ENCODE measurements around the gene KCTD21. TPM values are rescaled to one million over a fixed set of nuclear protein-coding genes. Genes with fewer than 3 reads are reported as not detected.

Gene KCTD21
- total RNA-seq, 2 donors from 2014 or later, result 7.5 to 9.2 TPM

DNA sequence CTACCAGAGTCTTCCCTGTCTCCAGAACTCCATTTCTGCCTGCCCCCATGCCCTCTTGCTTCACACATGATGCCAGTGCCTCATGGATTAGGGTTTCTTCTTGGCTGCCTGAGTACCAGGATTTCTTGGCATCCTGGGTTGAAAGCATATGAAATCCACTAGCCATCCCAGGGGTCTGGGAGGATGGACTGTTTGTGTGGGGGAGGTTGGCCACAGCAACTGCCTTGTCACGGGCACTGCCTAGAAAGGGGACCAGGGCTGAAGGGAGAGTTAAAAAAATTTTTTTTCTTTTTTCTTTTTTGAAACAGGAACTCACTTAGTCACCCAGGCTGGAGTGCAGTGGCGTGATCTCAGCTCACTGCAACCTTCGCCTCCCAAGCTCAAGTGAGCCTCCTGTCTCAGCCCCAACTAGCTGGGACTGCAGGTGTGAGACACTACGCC, 4.5 kb upstream of the KCTD21 start:
- DNase-seq, result no peak
- Histone ChIP-seq H3K27me3 (no peaks in the 10 kb centered on the region), H3K27ac (no peak overlapping the region), H3K4me3 (no peak overlapping the region), H3K9ac (ENCODE audit: low read depth in 2 of 2, low read length in 2 of 2) (no peak overlapping the region), H3K9me3 (no peaks in the 10 kb centered on the region), H3K4me1 (no peaks in the 10 kb centered on the region), H3K36me3 (no peaks in the 10 kb centered on the region)
- TF ChIP-seq, protein P1, sequence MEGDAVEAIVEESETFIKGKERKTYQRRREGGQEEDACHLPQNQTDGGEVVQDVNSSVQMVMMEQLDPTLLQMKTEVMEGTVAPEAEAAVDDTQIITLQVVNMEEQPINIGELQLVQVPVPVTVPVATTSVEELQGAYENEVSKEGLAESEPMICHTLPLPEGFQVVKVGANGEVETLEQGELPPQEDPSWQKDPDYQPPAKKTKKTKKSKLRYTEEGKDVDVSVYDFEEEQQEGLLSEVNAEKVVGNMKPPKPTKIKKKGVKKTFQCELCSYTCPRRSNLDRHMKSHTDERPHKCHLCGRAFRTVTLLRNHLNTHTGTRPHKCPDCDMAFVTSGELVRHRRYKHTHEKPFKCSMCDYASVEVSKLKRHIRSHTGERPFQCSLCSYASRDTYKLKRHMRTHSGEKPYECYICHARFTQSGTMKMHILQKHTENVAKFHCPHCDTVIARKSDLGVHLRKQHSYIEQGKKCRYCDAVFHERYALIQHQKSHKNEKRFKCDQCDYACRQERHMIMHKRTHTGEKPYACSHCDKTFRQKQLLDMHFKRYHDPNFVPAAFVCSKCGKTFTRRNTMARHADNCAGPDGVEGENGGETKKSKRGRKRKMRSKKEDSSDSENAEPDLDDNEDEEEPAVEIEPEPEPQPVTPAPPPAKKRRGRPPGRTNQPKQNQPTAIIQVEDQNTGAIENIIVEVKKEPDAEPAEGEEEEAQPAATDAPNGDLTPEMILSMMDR (IDR thresholded peaks at IDR 0.05), result no peak
- intact Hi-C loops (cut with DNase I), result no loop called here

DNA sequence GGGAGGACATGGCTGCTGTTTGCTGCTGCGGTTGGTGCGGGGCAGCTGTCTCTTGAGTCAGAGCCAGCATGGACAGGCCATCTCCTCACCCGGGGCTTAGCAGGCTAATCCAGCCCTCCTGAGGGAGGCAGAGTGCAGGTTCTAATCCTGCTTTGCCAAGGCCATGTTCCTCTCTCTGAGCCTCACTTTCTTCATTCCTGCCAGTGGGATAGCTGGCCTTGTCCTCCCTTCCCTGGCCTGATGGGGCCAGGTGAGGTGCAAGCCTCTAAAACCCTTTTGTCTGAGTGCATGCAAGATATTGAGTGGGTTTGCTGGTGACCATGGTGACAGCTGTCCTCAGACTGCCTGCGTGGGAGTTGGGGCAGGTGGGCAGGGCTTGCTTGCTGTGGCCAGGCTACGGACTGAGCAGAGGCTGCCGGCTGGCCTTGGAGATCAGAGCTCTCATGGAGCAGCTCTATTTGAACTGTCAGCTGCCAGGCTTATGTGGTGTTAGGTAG, 3.8 kb upstream of the KCTD21 start:
- Histone ChIP-seq H3K36me3 (no peaks in the 10 kb centered on the region), H3K4me1 (no peaks in the 10 kb centered on the region), H3K9me3 (no peaks in the 10 kb centered on the region), H3K9ac (ENCODE audit: low read depth in 2 of 2, low read length in 2 of 2) (no peak overlapping the region), H3K4me3 (no peak overlapping the region), H3K27me3 (no peaks in the 10 kb centered on the region), H3K27ac (no peak overlapping the region)
- intact Hi-C loops (cut with DNase I), result no loop called here
- no peak for DNase-seq
- TF ChIP-seq, protein P1 (IDR thresholded peaks at IDR 0.05), result no peak

DNA sequence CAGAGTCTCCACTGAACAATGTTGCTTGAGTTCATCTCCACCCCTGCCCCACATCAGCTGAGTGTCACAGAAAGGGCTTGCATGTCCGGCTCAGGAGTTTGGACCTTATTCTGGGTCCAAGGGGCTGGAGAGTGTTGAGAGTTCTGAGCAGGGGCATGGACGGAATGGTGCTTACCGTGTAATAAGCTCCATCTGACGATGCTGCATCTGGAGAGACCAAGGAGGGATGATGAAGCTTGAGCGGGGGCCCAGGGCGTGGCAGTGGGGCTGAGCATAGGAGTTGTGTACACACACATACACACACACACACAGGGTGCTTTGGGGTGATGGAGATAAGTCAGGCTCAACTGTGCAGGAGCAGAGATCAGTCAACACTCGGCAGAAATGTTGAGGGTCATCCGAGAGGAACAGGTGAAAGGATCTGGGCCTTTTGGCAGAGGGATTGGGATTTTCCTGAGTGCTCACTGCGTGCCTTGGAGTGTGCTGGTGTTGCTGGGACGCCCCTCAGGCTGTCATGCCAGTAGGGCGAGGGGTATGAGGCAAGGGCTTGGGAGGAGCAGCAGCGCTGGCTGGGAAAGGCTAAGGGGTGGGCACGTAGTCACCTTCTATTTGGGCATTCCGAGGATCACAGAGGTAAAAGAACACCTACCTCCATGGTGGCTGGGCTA, 2.6 kb upstream of the KCTD21 start:
- no peaks in the 10 kb centered on the region for H3K27me3 ChIP-seq
- no peaks in the 10 kb centered on the region for H3K9me3 ChIP-seq
- TF ChIP-seq, protein P1 (IDR thresholded peaks at IDR 0.05), result no peak
- H3K36me3 ChIP-seq, result no peaks in the 10 kb centered on the region
- H3K27ac ChIP-seq, result no peak overlapping the region
- H3K9ac ChIP-seq (ENCODE audit: low read depth in 2 of 2, low read length in 2 of 2), result no peak overlapping the region
- no peak overlapping the region for H3K4me3 ChIP-seq
- no peak for DNase-seq
- intact Hi-C loops (cut with DNase I), result no loop called here
- H3K4me1 ChIP-seq, result no peaks in the 10 kb centered on the region

DNA sequence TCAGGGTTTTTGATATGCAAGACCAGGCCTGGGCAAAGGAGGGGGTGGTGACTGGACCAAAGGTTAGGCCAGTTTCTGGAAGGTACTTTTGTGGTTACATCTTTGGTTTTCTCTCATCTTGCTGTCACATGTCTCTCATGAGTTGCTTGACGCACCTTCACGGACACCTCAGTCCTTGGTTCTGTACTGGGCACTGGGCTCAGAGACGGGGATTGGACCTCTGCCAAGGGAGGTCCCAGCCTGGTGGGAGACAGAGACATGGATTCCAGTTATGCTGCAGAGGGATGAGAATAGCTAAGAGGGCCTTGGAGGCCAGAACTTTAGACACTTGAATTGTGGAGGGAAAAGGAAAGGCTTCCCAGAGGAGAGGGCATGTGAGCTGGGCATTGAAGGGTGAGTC, 1.9 kb upstream of the KCTD21 start:
- intact Hi-C loops (cut with DNase I), result no loop called here
- no peak for DNase-seq
- no peaks in the 10 kb centered on the region for H3K9me3 ChIP-seq
- TF ChIP-seq, protein P1 (IDR thresholded peaks at IDR 0.05), result no peak
- no peak overlapping the region for H3K27ac ChIP-seq
- no peaks in the 10 kb centered on the region for H3K4me1 ChIP-seq
- H3K36me3 ChIP-seq, result no peaks in the 10 kb centered on the region
- no peak overlapping the region for H3K9ac ChIP-seq (ENCODE audit: low read depth in 2 of 2, low read length in 2 of 2)
- no peaks in the 10 kb centered on the region for H3K27me3 ChIP-seq
- H3K4me3 ChIP-seq, result no peak overlapping the region

DNA sequence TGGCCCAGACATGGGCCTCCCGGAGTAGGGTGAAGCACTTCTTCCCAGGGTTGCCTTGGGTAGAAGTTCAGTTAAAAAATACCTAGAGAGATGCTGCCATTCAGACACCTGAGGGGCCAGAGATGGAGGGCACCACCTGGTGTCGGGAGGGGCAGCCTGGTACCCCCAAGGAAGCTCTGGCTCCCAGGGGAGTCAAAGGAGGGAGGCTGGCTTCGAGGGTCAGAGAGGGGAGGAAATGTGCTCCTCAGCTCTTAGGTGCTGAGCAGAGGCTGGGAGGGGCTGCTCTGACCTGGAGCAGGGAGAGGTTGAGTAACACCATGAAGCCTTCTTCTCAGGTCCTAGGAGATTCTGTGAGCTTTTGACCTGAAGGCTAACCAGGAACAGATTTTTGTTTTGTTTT, 1.4 kb upstream of the KCTD21 start:
- TF ChIP-seq, protein P1 (IDR thresholded peaks at IDR 0.05), result no peak
- Histone ChIP-seq H3K36me3 (no peaks in the 10 kb centered on the region), H3K27ac (no peak overlapping the region), H3K27me3 (no peaks in the 10 kb centered on the region), H3K9ac (ENCODE audit: low read depth in 2 of 2, low read length in 2 of 2) (peak overlapping the region in 1 of 2 donors; percentile 81), H3K4me1 (no peaks in the 10 kb centered on the region), H3K4me3 (peak overlapping the region; percentile 90), H3K9me3 (no peaks in the 10 kb centered on the region)
- intact Hi-C loops (cut with DNase I), result no loop called here
- no peak for DNase-seq
